Ishikawa (cell line): Measurements from ENCODE around the gene TP53AIP1.

Experiments used
- CEBPB ChIP-seq: IDR thresholded peaks from 2 replicates; pipeline ENCODE4 v1.6.1; 2012
- CREB1 ChIP-seq: IDR thresholded peaks from 2 replicates; pipeline ENCODE4 v1.6.1; 2012; ENCODE audit warnings: low read depth
- EGR1 ChIP-seq: IDR thresholded peaks from 2 replicates; pipeline ENCODE4 v1.6.1; 2012
- EP300 ChIP-seq: IDR thresholded peaks from 2 replicates; pipeline ENCODE4 v1.6.1; 2012; ENCODE audit warnings: borderline replicate concordance
- FOXM1 ChIP-seq: IDR thresholded peaks from 2 replicates; pipeline ENCODE4 v1.6.1; 2012; ENCODE audit warnings: low read depth, borderline replicate concordance
- NFIC ChIP-seq: IDR thresholded peaks from 2 replicates; pipeline ENCODE4 v1.6.1; 2012
- RAD21 ChIP-seq: IDR thresholded peaks from 2 replicates; pipeline ENCODE4 v1.6.1; 2012; ENCODE audit warnings: low read depth
- TAF1 ChIP-seq: IDR thresholded peaks from 2 replicates; pipeline ENCODE4 v1.6.1; 2012; ENCODE audit warnings: low read depth, mild to moderate bottlenecking
- TCF12 ChIP-seq: IDR thresholded peaks from 2 replicates; pipeline ENCODE4 v1.6.1; 2012; ENCODE audit warnings: low read depth
- TEAD4 ChIP-seq: IDR thresholded peaks from 2 replicates; pipeline ENCODE4 v1.6.1; 2012
- YY1 ChIP-seq: IDR thresholded peaks from 2 replicates; pipeline ENCODE4 v1.6.1; 2012; ENCODE audit warnings: low read depth
- ZBTB7A ChIP-seq: IDR thresholded peaks from 2 replicates; pipeline ENCODE4 v1.6.1; 2012; ENCODE audit warnings: low read depth
- TF ChIP-seq, protein P1 (sequence below): IDR thresholded peaks from 2 replicates; pipeline ENCODE4 v1.6.1; 2012
- TF ChIP-seq, protein P2 (sequence below): IDR thresholded peaks from 2 replicates; pipeline ENCODE4 v1.6.1; 2012; ENCODE audit warnings: low read depth, mild to moderate bottlenecking
- TF ChIP-seq, protein P3 (sequence below): IDR thresholded peaks from 2 replicates; pipeline ENCODE4 v1.6.1; 2012

TP53AIP1 gene

DNA sequence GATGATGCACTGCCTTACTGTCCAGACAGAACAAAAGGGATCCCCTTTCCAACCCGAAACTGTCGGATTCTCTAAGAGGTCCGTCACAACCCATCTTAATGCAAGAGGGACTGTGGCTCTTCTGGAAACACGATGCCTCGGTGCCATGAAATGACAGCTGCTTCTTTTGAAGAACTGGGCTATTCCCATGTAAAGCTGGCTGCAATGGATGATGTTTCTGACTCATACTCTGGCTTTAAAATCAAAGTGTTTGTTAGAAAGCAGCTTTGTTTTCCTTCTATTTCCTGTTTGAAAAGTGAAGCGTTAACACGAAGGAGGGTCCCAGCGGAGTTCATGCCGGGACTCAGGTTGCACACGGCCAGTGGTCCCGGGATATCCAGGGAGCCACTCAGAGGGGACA, 3.1 kb downstream of the TP53AIP1 start:
- TF ChIP-seq, protein P1, sequence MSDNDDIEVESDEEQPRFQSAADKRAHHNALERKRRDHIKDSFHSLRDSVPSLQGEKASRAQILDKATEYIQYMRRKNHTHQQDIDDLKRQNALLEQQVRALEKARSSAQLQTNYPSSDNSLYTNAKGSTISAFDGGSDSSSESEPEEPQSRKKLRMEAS, result no peak
- TF ChIP-seq TEAD4, result no peak
- TF ChIP-seq ZBTB7A, result no peak
- no peak for TF ChIP-seq YY1

DNA sequence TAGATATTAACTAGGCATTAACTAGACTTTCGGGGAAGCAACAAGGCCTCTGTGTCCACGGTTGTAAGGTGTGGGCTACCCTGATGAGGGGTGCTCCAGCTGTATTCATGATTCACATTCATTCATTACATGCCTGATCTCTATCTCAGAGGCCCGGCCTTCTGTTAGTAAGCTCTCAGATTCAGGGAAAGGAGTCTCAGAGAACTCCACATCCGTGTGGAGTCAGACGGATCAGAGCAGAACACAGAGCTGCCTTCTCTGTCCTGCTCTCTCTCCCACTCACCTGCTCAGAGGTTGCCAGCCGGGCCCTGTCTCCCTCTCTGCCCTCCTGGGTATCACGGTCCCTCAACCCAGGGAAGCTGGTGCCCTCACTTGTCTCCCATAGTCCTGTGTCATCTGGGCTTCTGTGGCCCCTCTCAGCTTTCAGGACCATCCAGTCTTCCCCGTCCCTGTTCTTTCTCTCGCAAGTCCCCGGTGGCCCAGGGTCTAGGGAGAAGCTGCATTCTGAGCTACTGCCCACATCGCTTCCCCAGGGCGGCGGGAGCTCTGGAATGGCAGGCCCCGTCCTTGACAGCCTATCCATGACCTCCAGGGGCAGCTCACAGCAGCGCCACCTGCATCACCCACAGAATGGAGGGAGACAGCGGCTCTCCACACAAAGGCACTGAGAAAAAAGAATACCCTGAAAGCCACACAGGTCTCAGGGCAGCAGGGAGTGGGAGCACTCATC, 4.3 kb downstream of the TP53AIP1 start:
- TF ChIP-seq FOXM1 (no peak), TCF12 (no peak), EGR1 (no peak), CEBPB (no peak), TEAD4 (no peak), NFIC (no peak), YY1 (no peak), TAF1 (no peak), EP300 (no peak), RAD21 (no peak)
- TF ChIP-seq, protein P2, sequence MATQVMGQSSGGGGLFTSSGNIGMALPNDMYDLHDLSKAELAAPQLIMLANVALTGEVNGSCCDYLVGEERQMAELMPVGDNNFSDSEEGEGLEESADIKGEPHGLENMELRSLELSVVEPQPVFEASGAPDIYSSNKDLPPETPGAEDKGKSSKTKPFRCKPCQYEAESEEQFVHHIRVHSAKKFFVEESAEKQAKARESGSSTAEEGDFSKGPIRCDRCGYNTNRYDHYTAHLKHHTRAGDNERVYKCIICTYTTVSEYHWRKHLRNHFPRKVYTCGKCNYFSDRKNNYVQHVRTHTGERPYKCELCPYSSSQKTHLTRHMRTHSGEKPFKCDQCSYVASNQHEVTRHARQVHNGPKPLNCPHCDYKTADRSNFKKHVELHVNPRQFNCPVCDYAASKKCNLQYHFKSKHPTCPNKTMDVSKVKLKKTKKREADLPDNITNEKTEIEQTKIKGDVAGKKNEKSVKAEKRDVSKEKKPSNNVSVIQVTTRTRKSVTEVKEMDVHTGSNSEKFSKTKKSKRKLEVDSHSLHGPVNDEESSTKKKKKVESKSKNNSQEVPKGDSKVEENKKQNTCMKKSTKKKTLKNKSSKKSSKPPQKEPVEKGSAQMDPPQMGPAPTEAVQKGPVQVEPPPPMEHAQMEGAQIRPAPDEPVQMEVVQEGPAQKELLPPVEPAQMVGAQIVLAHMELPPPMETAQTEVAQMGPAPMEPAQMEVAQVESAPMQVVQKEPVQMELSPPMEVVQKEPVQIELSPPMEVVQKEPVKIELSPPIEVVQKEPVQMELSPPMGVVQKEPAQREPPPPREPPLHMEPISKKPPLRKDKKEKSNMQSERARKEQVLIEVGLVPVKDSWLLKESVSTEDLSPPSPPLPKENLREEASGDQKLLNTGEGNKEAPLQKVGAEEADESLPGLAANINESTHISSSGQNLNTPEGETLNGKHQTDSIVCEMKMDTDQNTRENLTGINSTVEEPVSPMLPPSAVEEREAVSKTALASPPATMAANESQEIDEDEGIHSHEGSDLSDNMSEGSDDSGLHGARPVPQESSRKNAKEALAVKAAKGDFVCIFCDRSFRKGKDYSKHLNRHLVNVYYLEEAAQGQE, result no peak

DNA sequence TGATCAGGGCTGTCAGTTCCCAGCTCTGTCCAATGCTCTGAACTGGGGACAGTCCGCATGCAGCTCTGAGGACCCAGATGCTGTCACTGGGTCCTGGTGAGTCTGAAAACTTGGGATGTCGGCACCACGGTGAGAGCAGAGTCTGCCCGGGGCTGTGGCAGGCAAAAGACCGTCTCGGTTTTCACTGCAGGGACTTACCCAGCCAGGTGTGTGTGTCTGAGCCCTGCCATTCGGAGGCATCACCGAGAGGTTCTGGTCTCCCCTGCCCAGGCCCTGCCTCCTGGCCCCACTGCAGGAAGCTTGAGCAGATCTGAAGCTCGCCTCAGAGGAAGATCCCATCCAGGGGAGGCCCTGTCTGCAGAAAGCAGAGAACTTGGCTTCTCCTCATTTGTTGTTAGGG, 5.2 kb downstream of the TP53AIP1 start:
- no peak for TF ChIP-seq CEBPB
- TF ChIP-seq, protein P3, sequence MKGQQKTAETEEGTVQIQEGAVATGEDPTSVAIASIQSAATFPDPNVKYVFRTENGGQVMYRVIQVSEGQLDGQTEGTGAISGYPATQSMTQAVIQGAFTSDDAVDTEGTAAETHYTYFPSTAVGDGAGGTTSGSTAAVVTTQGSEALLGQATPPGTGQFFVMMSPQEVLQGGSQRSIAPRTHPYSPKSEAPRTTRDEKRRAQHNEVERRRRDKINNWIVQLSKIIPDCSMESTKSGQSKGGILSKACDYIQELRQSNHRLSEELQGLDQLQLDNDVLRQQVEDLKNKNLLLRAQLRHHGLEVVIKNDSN, result no peak
- TF ChIP-seq ZBTB7A, result no peak
- TF ChIP-seq TEAD4, result no peak

DNA sequence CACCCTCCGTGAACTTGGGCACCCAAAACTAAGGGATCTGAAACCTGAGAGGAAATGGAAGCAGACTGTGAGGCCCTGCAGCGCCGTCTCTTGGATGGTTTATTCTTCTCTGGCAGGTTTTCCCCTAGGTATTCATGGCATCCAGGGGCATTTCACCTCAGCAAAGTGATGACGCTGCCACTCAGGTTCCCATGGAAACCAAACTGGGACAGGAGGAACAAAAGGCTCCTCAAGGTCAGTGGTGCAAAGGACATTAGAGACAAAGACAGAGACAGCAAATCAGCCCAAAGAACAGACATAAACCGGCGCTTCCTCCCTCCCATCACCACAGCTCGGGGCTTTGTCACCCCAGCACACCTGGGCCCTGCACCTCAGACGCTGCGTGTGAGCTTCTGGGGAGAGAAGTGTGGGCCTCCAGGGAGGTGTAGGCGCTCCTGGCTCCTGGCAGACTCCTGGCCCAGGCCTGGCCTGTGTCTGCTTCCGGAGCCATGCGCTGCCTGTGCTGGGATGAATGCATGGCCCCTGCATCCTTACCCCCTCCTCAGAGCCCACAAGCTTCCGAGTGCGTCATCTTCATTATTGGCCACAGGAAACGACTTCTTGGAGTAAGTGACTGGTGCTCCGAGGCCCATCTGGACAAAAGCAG, 5.9 kb downstream of the TP53AIP1 start:
- TF ChIP-seq RAD21 (peak; percentile 53), CREB1 (no peak), TCF12 (no peak), NFIC (no peak), TEAD4 (peak; percentile 75), TAF1 (no peak), YY1 (no peak)

DNA sequence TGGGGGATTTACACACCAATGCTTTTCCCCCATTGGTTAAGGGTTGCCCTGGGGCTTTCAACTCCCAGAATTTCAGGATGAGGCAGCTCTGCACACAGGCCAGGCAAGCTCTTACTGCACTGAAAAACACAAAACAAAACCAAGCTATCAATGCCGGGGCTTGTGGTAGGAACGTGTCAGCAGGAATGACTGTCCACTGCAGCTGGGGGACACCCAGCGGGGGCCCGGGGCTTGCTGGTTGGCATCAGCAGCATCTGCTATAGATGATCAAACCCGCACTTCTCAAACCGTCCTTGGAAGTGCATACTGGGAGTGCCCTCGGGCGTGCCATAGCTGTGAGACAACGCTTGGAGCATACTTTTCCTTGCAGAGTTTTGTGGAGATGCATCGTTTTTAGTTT, 7.7 kb downstream of the TP53AIP1 start:
- TF ChIP-seq YY1 (no peak), EGR1 (no peak), RAD21 (no peak), TEAD4 (no peak), EP300 (no peak), ZBTB7A (no peak), FOXM1 (no peak), NFIC (no peak), CREB1 (no peak), TAF1 (no peak)
- TF ChIP-seq, protein P3, result no peak
- TF ChIP-seq, protein P2, result no peak

DNA sequence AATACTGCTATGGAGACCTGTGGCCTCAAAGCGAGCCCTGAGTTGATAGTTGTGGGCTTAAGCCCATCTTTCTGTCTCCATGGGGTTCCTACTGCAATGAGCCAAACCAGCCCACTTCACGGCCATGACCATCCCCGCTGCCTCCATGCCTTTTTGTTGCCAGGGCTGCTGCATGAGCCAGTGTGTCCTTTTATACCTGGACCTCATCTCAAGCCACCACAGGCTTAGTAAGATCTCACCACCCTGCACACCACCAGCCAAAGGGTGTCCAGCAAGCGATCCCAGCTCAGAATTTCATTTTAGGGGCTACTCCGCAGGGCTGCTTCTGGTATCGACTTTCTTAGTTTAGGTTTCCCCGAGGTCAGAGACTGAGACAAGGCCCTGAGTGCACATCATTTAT, 8.3 kb downstream of the TP53AIP1 start:
- TF ChIP-seq FOXM1 (no peak), CEBPB (no peak)
